KMS-11 (cell line): ENCODE data around the gene GPR162.

ENCODE experiments used
- H2AFZ ChIP-seq: fragments of 200-600 bp; sonication (generic); 2 replicates; pipeline ENCODE4 v1.6.1; 2016; ENCODE audit warnings: antibody characterized with exemption, mixed run types, low read depth
- H3K27ac ChIP-seq: fragments of 200-600 bp; sonication (generic); 2 replicates; pipeline ENCODE4 v1.6.1; 2016; ENCODE audit warnings: mild to moderate bottlenecking, mixed run types
- H3K27me3 ChIP-seq: fragments of 200-600 bp; sonication (generic); 2 replicates; pipeline ENCODE4 v1.6.1; 2017; ENCODE audit warnings: mild to moderate bottlenecking, low read depth, mixed run types, moderate library complexity; ENCODE audit not compliant: insufficient read depth
- H3K36me3 ChIP-seq: fragments of 200-600 bp; sonication (generic); 2 replicates; pipeline ENCODE4 v1.6.1; 2017; ENCODE audit warnings: mild to moderate bottlenecking, mixed run types; ENCODE audit not compliant: insufficient read depth
- H3K4me1 ChIP-seq: fragments of 200-600 bp; sonication (generic); 2 replicates; pipeline ENCODE4 v1.6.1; 2016; ENCODE audit warnings: mild to moderate bottlenecking, low read depth, mixed run types; ENCODE audit not compliant: poor library complexity, severe bottlenecking
- H3K4me2 ChIP-seq: fragments of 200-600 bp; sonication (generic); 2 replicates; pipeline ENCODE4 v1.7.0; 2016; ENCODE audit warnings: mild to moderate bottlenecking, mixed run types
- H3K4me3 ChIP-seq: fragments of 200-600 bp; sonication (generic); IDR thresholded peaks from 2 replicates; pipeline ENCODE4 v1.6.1; 2017; ENCODE audit warnings: low read depth, low read length, mixed read lengths; ENCODE audit not compliant: insufficient read depth
- H3K79me2 ChIP-seq: fragments of 200-600 bp; sonication (generic); 2 replicates; pipeline ENCODE4 v1.6.1; 2016; ENCODE audit warnings: low read depth, mixed run types; ENCODE audit not compliant: insufficient read depth
- H3K9ac ChIP-seq: fragments of 200-600 bp; sonication (generic); 2 replicates; pipeline ENCODE4 v1.6.1; 2016; ENCODE audit warnings: mild to moderate bottlenecking, mixed run types
- H4K20me1 ChIP-seq: fragments of 200-600 bp; sonication (generic); 2 replicates; pipeline ENCODE4 v1.6.1; 2016; ENCODE audit warnings: mild to moderate bottlenecking, mixed run types; ENCODE audit not compliant: insufficient read depth
- CTCF ChIP-seq: fragments of 200-600 bp; sonication (generic); conservative IDR thresholded peaks from 2 replicates; pipeline ENCODE4 v1.6.1; 2017; ENCODE audit warnings: low read depth, mild to moderate bottlenecking, antibody characterized with exemption, low read length, moderate library complexity, mixed read lengths

The GPR162 gene

GRCh38 chr12:6842075-6842474 lies 20.5 kb downstream of the GPR162 start:
- TF ChIP-seq CTCF: no peak
- no peak overlapping the region for H2AFZ ChIP-seq
- no peak overlapping the region for H3K9ac ChIP-seq
- H3K4me3 ChIP-seq: no peak overlapping the region
- no peak overlapping the region for H3K4me2 ChIP-seq
- no peaks in the 10 kb centered on the region for H3K79me2 ChIP-seq
- H3K27ac ChIP-seq: no peak overlapping the region
- H3K27me3 ChIP-seq: no peaks in the 10 kb centered on the region
- no peaks in the 10 kb centered on the region for H3K36me3 ChIP-seq
- no peaks in the 10 kb centered on the region for H4K20me1 ChIP-seq
- H3K4me1 ChIP-seq: peaks cover 10% of the 10 kb centered on the region

GRCh38 chr12:6843118-6843902 lies 21.7 kb downstream of the GPR162 start:
- Histone ChIP-seq H3K79me2 (no peaks in the 10 kb centered on the region), H4K20me1 (no peaks in the 10 kb centered on the region), H3K27ac (no peak overlapping the region), H2AFZ (no peak overlapping the region), H3K4me2 (no peak overlapping the region), H3K9ac (no peak overlapping the region), H3K36me3 (no peaks in the 10 kb centered on the region), H3K27me3 (no peaks in the 10 kb centered on the region), H3K4me3 (no peak overlapping the region), H3K4me1 (peaks cover 10% of the 10 kb centered on the region)
- no peak for TF ChIP-seq CTCF

- no peak overlapping the region for H3K9ac ChIP-seq
- H3K27ac ChIP-seq: no peak overlapping the region
- no peak overlapping the region for H3K4me2 ChIP-seq
- H3K79me2 ChIP-seq: peaks cover 12% of the 10 kb centered on the region
- H3K27me3 ChIP-seq: no peaks in the 10 kb centered on the region
- no peak for TF ChIP-seq CTCF
- no peaks in the 10 kb centered on the region for H4K20me1 ChIP-seq
- no peak overlapping the region for H2AFZ ChIP-seq
- no peak overlapping the region for H3K4me3 ChIP-seq
- peaks cover 11% of the 10 kb centered on the region for H3K4me1 ChIP-seq
- no peaks in the 10 kb centered on the region for H3K36me3 ChIP-seq
Observed at GRCh38 chr12:6845395-6845794, 23.8 kb downstream of the GPR162 start.

DNA sequence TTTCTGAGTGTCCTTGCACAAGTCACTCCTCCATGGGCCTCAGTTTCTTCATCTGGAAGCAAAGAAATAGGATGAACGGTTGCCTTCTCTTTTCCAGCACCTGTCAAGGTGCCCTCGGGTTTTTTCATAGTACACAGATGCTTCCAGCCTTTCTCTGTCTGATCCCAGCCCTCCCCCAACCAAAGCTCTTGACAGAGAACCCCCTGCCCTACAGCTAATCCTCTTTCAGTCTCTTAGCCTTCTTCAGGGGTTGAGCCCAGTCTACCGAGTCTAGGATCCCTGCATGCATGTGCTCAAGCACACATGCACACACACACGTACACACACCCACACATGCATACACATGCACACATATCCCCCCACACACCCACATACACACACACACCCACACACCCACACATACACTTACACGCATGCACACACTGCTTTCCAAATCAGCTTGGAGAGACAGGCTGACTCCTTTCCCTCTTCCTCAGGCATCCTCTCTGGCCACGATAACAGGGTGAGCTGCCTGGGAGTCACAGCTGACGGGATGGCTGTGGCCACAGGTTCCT lies 24.8 kb downstream of the GPR162 start:
- Histone ChIP-seq H3K27me3 (no peaks in the 10 kb centered on the region), H3K79me2 (peaks cover 19% of the 10 kb centered on the region), H4K20me1 (no peaks in the 10 kb centered on the region), H2AFZ (no peak overlapping the region), H3K4me1 (peaks cover 13% of the 10 kb centered on the region), H3K4me2 (no peak overlapping the region), H3K27ac (no peak overlapping the region), H3K9ac (no peak overlapping the region), H3K4me3 (no peak overlapping the region), H3K36me3 (no peaks in the 10 kb centered on the region)
- no peak for TF ChIP-seq CTCF
